Measurements from ENCODE around the gene HSPA12A. TPM values are rescaled to one million over a fixed set of nuclear protein-coding genes. Genes with fewer than 3 reads are reported as not detected.
"Not testable (repeated sequence)": the region's sequence is repeated elsewhere in the genome, so short reads cannot be mapped to it uniquely, and the experiment has no call there.

HSPA12A gene
- total RNA-seq, 1 donor from 2014 or later, result 7.9 TPM

DNA sequence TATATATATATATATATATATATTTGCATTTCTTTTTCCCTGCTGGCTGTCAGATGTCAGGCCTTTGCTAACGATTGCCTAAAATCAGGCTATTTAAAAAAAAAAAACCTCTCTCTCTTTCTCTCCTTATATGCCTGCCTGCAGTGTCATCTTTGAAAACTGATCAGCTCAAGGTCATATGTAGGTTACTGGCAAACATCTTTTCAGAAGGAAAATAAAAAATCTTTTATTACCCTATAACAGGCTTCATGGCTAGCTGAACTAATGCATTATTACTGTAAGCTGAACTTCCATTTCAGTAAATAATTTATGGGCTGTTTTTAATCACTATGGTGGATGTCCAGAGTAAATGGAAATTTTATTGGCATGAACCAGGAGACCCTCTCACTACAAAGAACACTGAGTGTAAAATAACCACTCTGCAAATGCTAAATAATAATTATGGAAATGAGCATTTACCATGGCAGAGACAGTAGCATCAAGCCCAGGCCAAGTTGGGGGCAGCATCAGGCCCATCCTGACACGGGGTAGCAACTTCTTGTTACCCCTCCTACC is 29.3 kb downstream of the HSPA12A start:
- Mint-ChIP-seq H3K4me1 (ENCODE audit: low read depth, unreplicated experiment) (peaks cover 6% of the 10 kb centered on the region), H3K9me3 (ENCODE audit: unreplicated experiment) (peaks cover 2% of the 10 kb centered on the region), H3K4me3 (ENCODE audit: unreplicated experiment) (no peak overlapping the region), H3K27me3 (ENCODE audit: low read depth, unreplicated experiment) (peaks cover 16% of the 10 kb centered on the region), H3K27ac (ENCODE audit: unreplicated experiment) (no peak overlapping the region), H3K36me3 (ENCODE audit: low read depth, unreplicated experiment) (no peaks in the 10 kb centered on the region)
- Histone ChIP-seq H3K27ac (ENCODE audit: low read depth, low read length) (no peak overlapping the region), H3K79me2 (ENCODE audit: insufficient read depth, low read length) (no peaks in the 10 kb centered on the region), H3K9ac (ENCODE audit: low read length) (no peak overlapping the region), H3K36me3 (ENCODE audit: insufficient read depth, low read length) (no peaks in the 10 kb centered on the region), H3K4me1 (ENCODE audit: insufficient read depth, low read length) (peaks cover 6% of the 10 kb centered on the region), H3K27me3 (ENCODE audit: insufficient read depth, low read length) (no peaks in the 10 kb centered on the region), H2AFZ (ENCODE audit: low read depth, low read length) (no peak overlapping the region), H3K4me2 (ENCODE audit: low read length) (no peak overlapping the region), H3K4me3 (ENCODE audit: insufficient read depth, low read depth, low read length) (no peak overlapping the region), H4K20me1 (ENCODE audit: insufficient read depth, low read length) (peaks cover 28% of the 10 kb centered on the region), H3K9me3 (ENCODE audit: insufficient read depth, low read depth, low read length) (no peaks in the 10 kb centered on the region)
- TF ChIP-seq, protein P1, sequence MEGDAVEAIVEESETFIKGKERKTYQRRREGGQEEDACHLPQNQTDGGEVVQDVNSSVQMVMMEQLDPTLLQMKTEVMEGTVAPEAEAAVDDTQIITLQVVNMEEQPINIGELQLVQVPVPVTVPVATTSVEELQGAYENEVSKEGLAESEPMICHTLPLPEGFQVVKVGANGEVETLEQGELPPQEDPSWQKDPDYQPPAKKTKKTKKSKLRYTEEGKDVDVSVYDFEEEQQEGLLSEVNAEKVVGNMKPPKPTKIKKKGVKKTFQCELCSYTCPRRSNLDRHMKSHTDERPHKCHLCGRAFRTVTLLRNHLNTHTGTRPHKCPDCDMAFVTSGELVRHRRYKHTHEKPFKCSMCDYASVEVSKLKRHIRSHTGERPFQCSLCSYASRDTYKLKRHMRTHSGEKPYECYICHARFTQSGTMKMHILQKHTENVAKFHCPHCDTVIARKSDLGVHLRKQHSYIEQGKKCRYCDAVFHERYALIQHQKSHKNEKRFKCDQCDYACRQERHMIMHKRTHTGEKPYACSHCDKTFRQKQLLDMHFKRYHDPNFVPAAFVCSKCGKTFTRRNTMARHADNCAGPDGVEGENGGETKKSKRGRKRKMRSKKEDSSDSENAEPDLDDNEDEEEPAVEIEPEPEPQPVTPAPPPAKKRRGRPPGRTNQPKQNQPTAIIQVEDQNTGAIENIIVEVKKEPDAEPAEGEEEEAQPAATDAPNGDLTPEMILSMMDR (IDR thresholded peaks at IDR 0.05; ENCODE audit: insufficient read depth, low read depth, low read length), result no peak
- no peak for TF ChIP-seq EZH2 (IDR thresholded peaks at IDR 0.05; ENCODE audit: insufficient read depth, low read length)
- DNase-seq (ENCODE audit: low read depth), result no peak
- no peak for FAIRE-seq

DNA sequence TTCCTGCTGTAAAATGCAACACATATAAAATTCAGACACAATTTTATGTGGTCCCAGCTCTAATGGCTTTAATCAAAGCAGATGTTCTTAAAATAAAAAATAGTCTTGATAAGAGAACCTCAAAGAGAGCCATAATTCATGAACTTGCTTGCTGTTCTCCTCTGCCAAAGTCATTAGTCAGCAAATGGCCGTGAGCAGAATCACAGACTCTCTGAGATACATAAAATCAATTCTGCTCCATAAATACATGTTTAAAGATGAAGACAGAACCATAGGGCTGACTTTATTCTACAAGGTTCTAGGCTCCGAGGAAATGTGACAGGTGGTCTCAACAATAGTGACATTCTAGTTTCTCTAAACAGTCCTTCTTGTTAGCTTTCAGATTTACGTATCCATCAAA is 29.8 kb downstream of the HSPA12A start:
- FAIRE-seq (no peak), DNase-seq (ENCODE audit: low read depth) (peak; percentile 29)
- H3K9me3 Mint-ChIP-seq (ENCODE audit: unreplicated experiment), result peaks cover 2% of the 10 kb centered on the region
- H3K4me1 ChIP-seq (ENCODE audit: insufficient read depth, low read length), result peaks cover 11% of the 10 kb centered on the region
- peaks cover 8% of the 10 kb centered on the region for H3K4me1 Mint-ChIP-seq (ENCODE audit: low read depth, unreplicated experiment)
- no peak overlapping the region for H3K27ac Mint-ChIP-seq (ENCODE audit: unreplicated experiment)
- TF ChIP-seq, protein P1 (IDR thresholded peaks at IDR 0.05; ENCODE audit: insufficient read depth, low read depth, low read length), result no peak
- TF ChIP-seq EZH2 (IDR thresholded peaks at IDR 0.05; ENCODE audit: insufficient read depth, low read length), result no peak
- no peaks in the 10 kb centered on the region for H3K27me3 ChIP-seq (ENCODE audit: insufficient read depth, low read length)
- H3K79me2 ChIP-seq (ENCODE audit: insufficient read depth, low read length), result no peaks in the 10 kb centered on the region
- no peak overlapping the region for H2AFZ ChIP-seq (ENCODE audit: low read depth, low read length)
- H3K9ac ChIP-seq (ENCODE audit: low read length), result no peak overlapping the region
- no peaks in the 10 kb centered on the region for H3K36me3 Mint-ChIP-seq (ENCODE audit: low read depth, unreplicated experiment)
- H4K20me1 ChIP-seq (ENCODE audit: insufficient read depth, low read length), result peaks cover 34% of the 10 kb centered on the region
- no peaks in the 10 kb centered on the region for H3K36me3 ChIP-seq (ENCODE audit: insufficient read depth, low read length)
- H3K27ac ChIP-seq (ENCODE audit: low read depth, low read length), result no peak overlapping the region
- H3K4me3 Mint-ChIP-seq (ENCODE audit: unreplicated experiment), result no peak overlapping the region
- no peaks in the 10 kb centered on the region for H3K9me3 ChIP-seq (ENCODE audit: insufficient read depth, low read depth, low read length)
- H3K27me3 Mint-ChIP-seq (ENCODE audit: low read depth, unreplicated experiment), result peaks cover 14% of the 10 kb centered on the region
- no peak overlapping the region for H3K4me3 ChIP-seq (ENCODE audit: insufficient read depth, low read depth, low read length)
- H3K4me2 ChIP-seq (ENCODE audit: low read length), result no peak overlapping the region

- H3K36me3 ChIP-seq (ENCODE audit: insufficient read depth, low read length); DNase-seq (ENCODE audit: low read depth); H3K79me2 ChIP-seq (ENCODE audit: insufficient read depth, low read length); H3K27ac Mint-ChIP-seq (ENCODE audit: unreplicated experiment); H3K9me3 ChIP-seq (ENCODE audit: insufficient read depth, low read depth, low read length); FAIRE-seq; H3K9me3 Mint-ChIP-seq (ENCODE audit: unreplicated experiment); H3K4me1 Mint-ChIP-seq (ENCODE audit: low read depth, unreplicated experiment); H2AFZ ChIP-seq (ENCODE audit: low read depth, low read length); H3K27ac ChIP-seq (ENCODE audit: low read depth, low read length); H3K9ac ChIP-seq (ENCODE audit: low read length); H3K27me3 ChIP-seq (ENCODE audit: insufficient read depth, low read length); H3K36me3 Mint-ChIP-seq (ENCODE audit: low read depth, unreplicated experiment); H3K4me2 ChIP-seq (ENCODE audit: low read length); H3K4me3 ChIP-seq (ENCODE audit: insufficient read depth, low read depth, low read length); H3K4me3 Mint-ChIP-seq (ENCODE audit: unreplicated experiment): not testable (repeated sequence)
- Histone ChIP-seq H4K20me1 (ENCODE audit: insufficient read depth, low read length) (peaks cover 37% of the 10 kb centered on the region), H3K4me1 (ENCODE audit: insufficient read depth, low read length) (peaks cover 11% of the 10 kb centered on the region)
- peaks cover 11% of the 10 kb centered on the region for H3K27me3 Mint-ChIP-seq (ENCODE audit: low read depth, unreplicated experiment)
These were observed 30.6 kb downstream of the HSPA12A start for GRCh38 chr10:116711803-116712202.
